GM21576 (cell line): Measurements from ENCODE around the gene CA7.
"Not testable (repeated sequence)": the region's sequence is repeated elsewhere in the genome, so short reads cannot be mapped to it uniquely, and the experiment has no call there.

Experiments
- ATAC-seq: cut with Tn5 transposase; IDR thresholded peaks from one replicate; pipeline ENCODE4 v1.9.1; 2021; ENCODE audit warnings: mild to moderate bottlenecking, moderate library complexity; ENCODE audit not compliant: unreplicated experiment

Gene CA7

DNA sequence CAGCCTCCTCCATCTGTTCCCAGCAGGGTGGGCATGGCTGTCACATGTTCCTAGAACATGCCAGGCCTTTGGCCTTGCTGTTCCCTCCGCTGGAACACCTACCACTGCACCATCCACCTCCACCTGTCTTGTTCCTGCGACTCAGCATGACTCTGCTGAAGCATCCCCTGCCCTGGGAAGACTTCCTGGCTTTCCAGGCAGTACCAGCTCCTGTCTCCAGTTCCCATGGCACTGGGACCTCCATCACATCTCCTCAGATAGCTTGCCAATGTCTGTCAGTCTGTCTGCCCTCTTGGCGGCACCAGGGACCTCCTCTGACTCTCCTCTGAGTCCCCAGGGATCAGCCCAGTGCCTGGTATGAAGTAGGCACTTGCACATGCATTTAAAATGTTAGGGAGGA, 51.8 kb downstream of the CA7 start:
- ATAC-seq, result no peak

DNA sequence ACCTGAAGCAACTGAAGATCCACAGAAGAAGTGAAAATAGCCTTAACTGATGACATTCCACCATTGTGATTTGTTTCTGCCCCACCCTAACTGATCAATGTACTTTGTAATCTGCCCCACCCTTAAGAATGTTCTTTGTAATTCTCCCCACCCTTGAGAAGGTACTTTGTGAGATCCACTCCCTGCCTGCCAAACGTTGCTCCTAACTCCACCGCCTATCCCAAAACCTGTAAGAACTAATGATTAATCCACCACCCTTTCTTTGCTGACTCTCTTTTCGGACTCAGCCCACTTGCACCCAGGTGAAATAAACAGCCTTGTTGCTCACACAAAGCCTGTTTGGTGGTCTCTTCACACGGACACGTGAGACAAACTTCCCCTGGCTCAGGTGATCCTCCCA, 52.5 kb downstream of the CA7 start:
- not testable (repeated sequence) for ATAC-seq

DNA sequence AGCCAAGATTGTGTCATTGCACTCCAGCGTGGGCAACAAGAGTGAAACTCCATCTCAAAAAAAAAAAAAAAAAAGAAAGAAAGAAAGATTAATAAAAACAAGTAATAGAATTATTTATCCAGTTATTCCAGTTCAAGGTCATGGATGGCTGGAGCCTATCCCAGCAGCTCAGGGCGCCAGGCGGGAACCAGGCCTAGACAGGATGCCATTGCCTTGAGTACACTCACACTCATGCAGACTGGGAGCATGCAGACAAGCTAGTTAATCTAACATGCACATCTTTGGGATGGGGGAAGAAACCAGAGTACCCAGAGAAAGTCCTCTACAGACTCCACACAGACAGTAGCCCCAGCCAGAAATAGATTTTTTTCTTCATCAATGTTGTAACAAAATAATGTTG, 54.0 kb downstream of the CA7 start:
- ATAC-seq, result no peak

DNA sequence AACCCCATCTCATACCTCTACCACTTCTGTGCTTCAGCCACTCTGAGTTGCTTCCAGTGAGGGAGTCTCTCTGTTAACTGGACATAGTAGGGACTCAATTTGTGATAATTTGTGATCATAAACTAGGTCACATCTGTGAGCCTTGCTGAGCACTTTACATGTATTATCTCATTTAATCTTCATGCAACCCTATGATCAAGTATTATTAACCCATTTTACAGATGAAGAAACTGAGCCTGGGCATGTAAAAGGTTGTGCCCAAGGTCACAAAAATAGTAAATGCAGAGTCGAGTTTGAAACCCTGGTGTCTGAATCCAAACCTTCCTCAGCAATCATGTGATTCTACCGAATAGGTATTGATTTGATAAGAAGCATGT, 54.7 kb downstream of the CA7 start:
- no peak for ATAC-seq

DNA sequence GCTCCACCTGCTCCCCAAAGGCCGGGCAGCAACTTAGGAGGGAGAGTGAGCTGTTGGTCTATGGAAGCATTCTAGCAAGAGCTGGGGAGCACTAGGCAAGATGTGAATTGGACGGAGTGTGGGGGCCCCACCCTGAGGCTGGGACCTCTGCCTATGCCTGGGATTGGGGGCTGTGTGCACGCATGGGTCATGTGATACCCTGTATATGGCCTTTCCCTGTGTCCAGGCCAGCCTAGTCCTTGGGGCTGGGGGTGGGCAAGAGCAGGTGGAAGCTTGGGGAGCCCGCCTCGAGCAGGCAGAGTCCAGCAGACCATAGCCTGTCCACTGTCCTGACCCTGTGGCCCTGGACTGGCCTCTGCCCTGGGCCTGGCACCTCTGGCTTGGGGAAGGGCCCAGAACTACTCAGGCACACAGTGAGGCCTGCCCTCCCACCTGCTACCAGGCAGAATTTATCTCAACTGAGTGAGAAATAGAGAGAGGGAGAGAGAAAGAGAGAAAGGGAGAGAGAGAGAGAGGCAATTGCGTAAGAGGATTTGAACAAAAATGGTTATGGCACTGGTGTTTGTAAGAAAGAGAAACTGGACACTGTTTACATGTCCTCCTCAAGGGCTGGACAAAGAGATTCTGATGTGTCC, 55.2 kb downstream of the CA7 start:
- no peak for ATAC-seq

DNA sequence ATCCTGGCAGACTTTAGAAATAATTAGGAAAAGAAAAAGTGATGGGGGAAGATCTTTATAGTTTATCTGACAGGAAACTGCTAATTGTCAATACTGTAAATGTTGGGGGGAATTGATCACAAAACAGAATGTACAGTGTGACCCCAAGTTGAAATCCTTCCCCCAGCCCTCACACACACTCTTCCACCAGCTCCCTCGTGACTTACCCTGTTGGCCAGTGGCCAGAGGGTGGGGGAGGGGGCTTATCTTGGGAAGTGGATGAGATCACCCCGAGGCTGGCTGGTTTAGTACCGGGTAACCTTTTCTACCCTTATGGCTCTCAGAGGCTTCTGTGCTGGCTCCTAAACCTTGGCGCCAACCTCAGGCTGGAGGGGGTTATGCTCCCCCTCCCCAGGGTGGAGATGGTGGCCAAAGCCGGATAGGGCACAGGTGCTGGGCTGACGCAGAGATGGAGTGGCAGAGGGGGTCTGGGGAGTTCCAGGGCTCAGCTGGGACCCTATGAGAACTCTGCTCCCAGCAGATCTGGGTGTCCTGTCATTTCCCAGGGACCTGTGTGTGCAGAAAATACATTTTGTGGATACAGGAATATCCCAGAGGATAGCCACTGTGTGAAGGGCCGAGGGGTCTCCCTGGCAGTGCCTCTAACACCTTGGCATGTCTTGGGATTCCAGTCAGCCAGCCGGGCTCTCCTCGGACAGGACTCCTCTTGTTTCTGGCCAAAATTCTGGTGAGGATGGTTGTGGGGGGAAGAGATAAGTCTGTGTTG, 55.9 kb downstream of the CA7 start:
- ATAC-seq, result no peak

DNA sequence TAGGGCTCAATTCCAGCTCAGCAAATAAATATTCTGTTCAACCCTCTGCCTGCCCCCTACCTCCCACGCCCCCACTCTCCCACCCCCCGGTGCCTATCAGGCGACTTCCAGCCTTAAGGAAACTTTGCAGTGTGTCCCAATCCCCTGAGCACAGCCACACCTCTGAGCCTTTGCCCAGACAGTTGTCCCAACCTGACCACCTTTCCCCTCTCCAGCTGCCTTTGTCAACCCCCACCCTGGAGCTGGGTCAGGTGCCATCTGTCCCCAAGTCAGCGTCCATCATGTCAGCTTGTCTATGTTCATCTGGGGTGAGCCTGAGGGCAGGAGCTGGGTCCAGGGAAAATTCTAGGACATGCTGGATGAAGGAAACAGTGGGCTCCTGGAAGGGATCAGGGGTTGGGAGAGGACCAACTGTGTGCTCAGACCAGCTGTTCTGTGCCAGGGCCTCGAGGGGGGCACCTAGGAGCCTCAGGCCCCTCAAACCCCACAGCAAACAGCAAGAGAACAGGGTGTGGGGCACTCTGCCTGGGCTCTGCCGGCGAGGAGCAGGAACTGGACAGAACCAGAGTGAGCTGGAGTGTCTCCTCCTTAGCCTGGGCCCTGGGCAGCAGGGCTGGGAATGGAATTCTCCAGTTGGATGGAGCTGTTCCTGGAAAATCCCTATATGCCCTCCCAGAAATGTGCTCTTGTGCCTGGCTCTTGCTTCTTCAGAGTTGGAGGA, 56.7 kb downstream of the CA7 start:
- no peak for ATAC-seq

DNA sequence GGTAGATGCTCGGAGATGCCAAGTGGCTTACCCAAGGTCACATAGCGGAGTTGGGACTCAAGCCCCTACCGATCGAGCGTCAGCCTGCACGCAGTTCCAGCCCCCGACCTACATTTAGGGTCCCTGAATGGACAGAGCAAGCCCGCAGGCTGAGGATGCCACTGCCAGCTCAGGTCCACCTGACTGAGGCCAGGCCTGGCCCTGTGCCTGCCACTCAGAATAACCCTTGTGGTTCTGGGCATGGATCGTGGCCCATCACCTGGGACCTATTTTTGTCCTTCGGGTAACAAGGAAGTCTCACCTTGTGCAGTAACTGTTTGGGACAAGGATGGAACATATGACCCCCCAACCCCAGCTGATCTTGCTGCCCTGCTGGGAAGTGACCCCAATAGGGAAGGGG, 57.4 kb downstream of the CA7 start:
- ATAC-seq, result no peak

DNA sequence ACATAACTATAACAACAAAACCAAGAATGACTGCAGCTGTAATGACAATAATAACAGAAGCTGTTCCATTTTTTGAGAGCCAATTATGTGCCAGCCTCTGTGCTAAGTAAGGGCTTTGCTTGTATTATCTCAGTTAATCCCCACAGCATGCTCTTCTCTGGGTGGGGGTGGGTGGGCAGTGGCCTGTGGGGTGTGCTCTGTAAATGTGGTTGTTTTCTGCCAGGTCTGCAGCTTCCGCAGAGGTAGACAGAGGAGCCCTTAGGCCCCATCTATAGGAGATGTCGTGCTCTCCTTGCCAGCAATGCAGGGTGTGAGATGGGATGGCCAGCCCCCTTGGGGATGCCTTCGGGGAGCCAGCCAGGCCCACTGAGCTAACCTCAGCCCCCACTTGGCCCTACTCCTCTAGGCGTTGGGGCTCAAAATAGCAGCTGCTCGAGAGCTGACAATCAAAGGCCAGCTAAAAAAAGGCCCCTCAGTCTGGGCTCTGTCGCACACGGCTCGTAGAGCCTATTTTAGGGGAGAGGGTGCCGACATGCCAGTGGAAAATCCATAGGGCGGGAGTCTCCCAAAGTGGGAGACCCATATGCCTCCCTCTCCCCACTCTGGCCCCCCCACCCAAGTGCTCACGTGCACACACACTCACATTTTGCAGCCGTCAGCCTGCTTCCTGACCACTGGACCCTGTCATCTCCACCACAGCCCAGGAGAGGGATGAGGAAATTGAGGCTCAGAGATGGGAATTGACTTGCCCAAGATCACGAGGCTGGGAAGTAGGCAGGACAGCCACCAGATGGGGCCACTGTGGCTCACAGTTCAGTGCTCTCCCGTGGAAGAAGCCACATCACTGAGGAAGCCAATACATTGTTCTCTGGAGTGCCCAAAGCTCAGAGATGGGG, 58.7 kb downstream of the CA7 start:
- no peak for ATAC-seq
